Fibroblast of skin of left biceps (primary cell): ENCODE data around the gene TP53TG5.
"Not testable (repeated sequence)": the region's sequence is repeated elsewhere in the genome, so short reads cannot be mapped to it uniquely, and the experiment has no call there.

Experiments
- DNase-seq, 2 experiments: peaks; one replicate each; pipeline ENCODE4 v3.0.0-alpha.2; 2013; ENCODE audit warnings: low read depth in 2 of 2

Gene TP53TG5

DNA sequence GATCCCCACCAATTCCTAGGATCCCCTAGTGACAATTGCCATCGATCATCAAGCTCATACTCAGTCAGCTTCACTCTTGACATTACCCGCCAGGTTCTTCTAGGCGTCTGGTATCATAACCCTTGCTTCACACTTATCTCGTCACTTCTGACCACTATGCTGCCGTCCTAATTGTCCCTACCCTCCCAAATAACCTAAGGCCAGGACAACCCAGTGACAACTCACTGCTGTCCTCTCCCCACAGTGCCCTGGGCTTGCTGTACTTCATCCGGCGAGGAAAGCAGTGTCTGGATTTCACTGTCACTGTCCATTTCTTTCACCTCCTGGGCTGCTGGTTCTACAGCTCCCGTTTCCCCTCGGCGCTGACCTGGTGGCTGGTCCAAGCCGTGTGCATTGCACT lies 11.5 kb downstream of the TP53TG5 start:
- DNase-seq = no peak

DNA sequence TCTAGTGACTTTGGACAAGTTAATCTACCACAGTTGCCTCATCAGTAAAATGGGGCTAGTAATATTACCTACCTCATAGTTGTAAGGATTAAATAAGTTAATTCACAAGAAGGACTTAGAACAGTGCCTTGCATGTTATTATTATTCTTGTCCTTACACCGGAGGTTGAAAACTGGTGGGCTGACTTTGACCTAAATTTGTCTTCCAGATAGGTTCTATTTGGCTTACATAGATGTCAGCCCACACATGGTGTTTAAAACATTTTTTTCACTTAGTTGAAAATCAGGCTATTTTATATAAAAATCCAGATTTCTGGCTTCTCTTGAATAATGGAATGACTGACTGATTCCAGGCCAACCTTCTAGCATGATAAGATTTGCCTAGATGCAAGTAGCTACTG lies 11.9 kb downstream of the TP53TG5 start:
- DNase-seq = no peak

DNA sequence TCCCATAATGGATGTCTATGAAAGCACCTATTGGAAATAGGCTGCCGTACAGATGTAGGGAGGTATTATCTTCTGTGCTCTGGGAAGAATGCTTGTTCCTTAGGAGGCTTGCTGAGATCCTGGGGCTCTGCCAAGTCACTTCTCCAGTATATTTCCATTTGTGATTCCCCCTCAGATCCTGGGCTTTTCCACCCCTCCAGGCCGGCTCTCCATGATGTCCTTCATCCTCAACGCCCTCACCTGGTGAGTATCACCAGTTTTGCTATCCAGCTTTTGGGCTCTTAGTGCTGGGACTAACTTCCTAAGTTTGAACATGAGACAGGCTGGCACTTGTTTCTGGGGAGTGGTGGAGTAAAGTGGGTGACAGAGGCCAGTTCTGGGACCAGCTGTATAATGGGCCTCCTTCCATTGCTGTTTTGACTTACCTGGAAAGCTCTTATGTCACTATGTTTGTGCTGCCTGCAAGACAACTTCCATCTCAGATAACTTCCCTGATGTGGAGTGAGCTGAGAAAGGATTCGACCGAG lies 12.6 kb downstream of the TP53TG5 start:
- DNase-seq = no peak

DNA sequence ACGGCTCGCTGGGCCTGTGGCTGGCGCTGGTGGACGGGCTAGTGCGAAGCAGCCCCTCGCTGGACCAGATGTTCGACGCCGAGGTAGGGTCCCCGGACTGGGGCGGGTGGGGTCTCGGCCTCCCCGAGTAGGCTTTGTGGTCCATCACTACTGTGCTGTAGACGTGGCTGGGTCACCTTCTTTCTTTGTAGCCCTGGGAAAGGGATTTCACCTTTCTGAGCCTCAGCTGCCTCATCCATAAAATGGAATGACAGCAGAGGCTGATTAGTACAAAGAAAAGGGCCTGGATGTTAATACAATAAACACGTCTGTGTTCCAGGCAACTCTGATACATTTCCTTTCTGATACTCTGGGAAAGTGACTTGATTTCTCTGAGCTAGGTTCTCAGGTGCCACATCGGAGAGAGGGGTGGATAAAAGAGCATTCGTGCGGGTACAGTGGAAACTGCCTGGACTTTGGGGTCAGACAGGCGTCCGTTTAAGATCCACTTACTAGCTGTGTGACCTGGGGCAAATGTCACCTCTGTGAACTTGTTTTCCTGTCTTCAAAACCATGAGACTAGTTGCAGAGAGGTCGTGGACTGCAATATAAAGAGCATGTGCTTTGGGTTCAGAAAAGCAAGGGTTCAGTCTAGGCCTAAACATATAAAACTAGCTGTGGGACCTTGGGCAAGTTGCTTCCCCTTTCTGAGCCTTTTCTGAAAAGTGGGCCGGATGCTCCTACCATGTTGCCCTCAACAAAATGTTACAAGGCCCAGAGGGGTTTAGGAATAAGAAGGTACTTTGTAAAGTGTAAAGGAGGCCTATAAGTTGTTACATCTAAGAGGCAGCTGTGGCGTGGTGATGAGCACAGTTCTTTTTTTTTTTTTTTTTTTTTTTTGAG lies 14.3 kb downstream of the TP53TG5 start:
- DNase-seq = no peak

DNA sequence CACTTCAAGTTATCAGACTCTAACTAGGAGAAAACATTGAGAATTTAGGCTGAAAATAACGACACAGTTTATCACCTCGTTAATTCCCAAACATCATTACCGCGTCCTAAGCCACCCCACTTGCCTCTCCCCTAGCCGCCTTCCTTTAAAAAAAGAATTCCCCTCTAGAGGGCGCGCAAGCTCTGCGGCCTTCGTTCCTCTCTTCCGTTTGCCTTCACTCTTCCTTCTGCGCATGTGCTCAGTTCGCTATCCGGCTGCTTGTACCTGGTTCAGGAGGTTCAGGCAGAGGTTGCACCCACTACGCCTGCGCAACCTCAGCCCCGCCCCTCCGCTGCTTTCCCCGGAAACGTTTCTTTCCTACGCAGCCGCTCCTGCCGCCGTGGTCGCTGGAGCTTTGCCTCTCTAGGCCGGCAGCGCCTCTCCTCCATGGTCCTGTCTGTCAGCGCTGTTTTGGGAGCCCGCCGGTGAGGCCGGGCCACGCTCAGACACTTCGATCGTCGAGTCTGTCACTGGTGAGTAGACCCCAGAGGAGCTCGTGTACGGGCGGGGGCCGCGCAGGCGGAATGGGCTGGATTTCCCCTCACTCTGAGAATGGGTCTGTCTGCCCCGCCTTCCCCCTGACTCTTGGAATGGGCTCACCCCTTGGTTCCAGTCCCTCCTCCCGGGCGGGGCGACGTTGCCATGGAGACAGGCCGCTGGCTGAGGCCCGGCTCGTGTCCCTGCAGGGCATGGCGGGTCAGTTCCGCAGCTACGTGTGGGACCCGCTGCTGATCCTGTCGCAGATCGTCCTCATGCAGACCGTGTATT lies 15.1 kb downstream of the TP53TG5 start, which contains the start of gene SYS1:
TSS of gene SYS1 (plus strand) at position 353 of the 807 bp plus-strand sequence. CDS start at position 729, 376 bp downstream.
- peak; percentile 95 for DNase-seq

DNA sequence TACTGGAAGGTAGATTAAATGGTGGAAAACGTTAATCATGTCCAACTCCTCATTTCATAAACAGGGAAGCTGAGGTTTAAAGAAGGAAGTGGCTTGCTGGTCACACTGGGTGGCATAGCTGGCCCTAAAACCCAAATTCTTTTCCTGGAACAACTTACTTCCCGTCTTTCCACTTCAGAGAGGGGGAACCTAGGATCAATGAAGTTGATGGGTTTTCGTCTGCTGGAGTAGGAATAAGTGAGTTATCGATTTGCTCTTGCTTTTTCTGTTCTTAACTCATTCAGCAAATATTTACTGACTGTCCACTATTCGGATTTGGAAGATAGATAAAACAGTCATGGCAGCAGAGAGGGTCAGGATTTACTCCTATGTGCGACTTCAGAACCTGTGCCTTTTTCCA lies 16.3 kb downstream of the TP53TG5 start:
- no peak for DNase-seq

DNA sequence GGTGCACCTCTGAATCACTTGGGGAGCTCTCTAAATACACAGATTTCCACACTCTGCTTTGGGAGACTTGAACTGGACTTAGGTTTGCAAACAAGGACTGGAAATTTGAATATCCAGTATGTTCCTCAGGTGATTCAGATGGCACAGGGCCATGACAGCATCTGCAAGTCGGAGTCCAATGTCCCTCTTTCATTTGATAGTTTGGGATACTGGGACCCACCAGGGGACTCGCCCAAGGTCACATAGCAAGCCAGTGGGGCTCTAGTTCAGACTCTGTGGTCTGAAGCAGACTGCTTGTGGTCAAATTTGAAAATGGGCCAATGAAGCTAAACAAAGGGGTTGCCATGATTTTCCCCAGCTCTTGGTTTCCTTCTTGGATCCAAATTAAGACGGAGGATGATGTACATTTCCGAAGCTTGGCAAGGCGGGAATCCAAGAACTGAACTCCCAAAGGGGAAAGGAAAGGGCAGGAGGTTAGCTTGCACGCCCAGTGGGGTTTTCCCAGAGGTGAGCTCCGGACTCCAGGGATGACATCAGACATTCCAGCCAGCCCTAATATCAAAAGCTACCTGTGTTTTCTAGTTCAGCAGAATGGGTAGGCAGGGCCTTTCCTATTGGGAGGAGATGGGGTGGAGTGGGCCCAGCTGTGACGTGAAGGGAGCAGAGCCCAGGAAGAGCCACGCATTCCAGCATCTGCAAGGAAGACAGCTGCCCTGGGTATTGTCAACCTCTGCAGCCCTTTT lies 18.5 kb downstream of the TP53TG5 start:
- no peak for DNase-seq

DNA sequence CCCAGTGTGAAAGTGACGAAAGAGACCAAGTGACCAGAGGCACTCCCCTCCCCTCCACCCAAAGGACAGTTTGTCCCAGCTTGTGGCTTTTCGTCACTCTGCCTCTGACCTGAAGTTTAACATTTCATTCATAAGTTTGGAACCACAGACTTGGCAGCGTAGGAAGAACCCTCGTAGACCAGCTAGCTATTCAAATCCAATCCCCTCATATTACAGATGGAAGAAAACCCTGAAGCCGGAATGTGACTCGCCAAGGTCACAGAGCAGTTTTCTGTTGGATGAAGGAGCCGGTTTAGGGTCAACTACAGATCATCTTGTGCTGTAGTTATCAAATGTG lies 19.1 kb downstream of the TP53TG5 start:
- no peak for DNase-seq

DNA sequence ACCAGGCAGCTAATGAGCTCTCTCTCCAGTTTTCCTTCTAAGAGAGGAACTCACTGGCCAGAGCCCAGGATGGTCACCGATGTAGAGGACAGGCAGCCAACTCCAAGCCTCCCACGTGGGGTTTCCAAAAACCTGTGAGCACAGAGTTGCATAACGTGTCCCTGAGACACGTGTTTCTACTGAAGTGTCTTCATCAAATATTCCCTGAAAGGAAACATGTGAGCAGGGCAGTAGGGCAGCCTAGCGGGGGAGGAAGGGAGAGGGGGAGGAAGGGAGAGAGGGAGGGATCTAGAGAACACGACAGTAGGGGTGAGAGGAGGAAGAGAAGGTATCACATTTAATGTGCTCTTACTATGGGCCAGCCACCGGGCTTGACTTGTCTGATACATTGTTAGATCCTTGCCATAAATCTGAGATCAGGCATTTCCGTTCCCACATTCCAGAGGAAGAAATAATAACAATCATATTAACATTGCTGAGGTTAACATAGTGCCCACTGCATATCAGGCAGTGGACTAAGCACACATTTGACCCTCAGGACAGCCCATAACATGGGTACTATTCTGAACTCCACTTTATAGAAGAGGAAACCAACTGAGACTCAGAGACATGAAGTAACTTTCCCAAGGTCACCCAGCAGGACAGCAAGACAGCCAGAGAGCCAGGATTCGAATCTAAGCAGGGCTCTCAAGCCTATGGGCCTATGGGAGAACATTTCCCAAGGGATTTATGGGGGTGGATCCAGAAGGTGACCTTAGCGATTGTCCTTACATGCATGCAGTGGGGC lies 19.6 kb downstream of the TP53TG5 start:
- no peak for DNase-seq

DNA sequence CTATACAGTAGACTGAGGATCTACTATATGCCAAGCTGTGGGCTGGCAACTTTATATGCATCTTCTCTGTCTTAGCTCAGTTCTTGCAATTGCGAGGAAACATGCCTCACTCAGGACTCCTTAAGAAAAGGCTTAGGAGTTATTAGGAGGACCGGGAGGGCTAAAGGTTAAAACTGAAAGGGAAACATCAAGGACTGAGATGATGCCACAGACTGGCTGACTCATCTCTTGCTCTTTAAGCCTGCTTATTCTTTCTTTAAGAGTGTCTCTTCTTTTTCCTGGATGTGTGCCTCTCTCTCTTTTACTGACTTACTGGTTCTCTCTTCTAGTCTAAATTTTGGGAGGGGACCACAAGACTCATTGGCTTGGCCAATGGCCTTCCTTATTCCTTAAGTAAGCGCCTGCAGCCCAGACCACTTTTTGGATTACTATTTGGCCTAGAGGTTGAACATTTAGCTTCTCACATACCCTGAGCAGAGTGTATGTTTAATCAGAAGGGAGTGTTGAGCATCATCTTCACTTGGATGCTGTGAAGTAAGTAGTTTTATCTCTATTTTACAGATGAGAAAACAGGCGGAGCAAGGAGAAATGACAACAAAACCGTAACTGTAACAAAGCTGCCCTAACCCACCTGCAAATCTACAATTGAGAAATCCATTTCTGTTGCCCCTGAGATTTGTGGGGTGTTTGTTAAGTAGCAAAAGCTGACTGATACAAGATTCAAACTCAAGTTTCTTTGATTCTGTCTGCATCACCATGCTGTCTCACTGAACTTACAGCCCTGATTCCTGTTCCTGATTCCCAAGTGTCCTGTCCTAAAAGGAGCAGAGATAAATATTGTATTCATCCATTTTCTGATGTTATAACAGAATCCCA lies 22.7 kb downstream of the TP53TG5 start:
- no peak for DNase-seq

DNA sequence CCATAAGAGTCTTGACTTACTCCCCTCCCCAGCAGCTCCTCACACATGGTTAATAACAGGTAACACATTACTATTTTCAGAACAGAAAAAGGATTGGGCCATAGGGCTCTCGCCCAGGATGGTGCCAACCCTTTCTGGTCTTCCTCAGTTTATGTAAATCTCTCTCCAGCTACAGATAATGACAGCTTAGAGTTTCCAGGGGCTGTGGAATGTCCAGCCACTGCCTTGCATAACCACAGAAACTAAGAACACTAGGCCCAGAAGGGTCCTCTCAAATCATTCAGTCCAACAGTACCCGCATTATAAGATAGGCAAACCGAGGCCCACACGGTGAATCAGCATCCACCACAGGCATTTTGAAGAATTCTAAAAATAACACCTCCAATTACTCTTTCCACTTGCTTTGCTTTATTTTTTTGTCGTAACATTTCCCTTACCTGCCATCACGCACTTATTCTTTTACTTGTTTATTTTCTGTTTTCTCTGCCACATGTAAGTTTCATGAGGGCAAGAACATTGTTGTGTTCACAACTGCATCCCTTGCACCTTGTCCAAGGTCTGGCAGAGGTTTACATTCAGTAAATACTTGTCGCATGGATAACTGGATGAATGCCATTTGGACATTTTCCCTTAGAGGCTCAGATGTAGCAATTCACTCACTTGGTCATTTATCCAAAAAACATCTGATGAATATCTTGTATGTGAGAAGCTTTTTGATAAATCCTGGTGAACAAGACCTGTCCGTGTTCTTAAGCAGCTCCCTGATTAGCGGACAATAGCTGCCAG lies 23.5 kb downstream of the TP53TG5 start:
- DNase-seq = no peak

DNA sequence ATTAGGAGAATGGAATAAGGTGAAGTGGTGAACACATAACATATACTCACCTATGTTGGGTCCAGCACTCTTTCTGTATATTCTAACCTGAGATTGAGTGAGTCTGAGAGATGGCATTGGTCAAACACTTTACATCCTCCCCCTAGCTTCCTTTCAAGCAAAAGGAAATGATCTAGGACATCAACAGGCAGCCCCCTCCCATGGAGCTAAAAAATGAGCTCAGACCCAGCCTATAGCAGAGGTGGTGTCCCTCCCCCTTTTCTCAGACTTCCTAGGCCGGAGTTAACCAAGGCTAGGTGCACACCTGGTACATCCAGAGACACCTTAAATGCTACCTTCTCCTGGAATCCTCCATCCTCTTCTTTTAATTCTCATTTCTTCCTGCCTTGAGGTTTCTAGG lies 24.4 kb downstream of the TP53TG5 start:
- no peak for DNase-seq

DNA sequence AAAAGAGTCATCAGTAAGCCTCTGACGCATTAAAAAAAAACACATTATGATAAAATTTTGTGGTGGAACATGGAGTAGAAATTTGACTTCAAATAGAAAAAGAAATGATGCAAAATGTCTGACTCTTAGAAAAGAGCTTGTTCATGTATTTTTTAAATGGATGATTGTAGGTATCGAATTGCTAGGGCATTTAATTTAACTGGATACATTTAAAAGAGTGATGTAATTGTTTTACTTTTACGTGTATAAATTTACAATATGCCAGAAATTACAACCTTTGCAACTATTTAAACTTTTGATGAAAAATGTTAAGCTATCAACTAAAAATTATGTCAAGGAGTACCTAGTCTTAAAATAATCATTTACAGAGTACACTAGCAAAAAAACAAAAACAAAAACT lies 25.4 kb downstream of the TP53TG5 start:
- no peak for DNase-seq

DNA sequence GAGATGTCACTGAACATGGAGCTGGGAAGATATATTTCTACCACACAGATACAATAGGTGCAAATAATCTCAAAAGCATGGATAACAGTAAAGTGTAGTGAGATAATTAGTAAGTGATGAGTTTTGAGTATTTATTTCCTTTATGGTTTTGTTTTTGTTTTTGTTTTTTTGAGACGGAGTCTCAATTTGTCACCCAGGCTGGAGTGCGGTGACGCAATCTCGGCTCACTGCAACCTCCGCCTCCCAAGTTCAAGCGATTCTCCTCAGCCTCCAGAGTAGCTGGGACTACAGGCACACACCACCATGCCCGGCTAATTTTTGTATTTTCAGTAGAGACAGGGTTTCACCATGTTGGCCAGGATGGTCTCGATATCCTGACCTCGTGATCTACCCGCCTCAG lies 27.3 kb downstream of the TP53TG5 start:
- not testable (repeated sequence) for DNase-seq

DNA sequence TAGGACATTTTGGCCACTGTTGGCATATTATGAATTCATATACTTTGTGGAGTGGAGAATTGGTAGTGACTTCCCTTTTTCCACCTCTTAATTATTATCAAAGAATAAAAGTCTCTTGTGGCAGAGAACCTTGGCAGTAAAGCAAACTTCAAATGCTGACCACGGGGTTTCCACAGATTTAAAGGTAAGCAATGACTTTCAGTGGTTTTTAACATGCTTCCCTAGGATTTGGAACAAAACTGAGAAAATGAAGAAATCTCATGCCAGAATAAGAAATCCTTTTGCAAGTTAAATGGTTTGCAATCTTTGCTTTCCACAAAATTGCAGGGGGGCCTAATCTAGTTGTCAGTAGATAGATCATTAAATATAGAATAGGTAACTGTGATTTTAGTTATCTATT lies 27.9 kb downstream of the TP53TG5 start:
- no peak for DNase-seq

DNA sequence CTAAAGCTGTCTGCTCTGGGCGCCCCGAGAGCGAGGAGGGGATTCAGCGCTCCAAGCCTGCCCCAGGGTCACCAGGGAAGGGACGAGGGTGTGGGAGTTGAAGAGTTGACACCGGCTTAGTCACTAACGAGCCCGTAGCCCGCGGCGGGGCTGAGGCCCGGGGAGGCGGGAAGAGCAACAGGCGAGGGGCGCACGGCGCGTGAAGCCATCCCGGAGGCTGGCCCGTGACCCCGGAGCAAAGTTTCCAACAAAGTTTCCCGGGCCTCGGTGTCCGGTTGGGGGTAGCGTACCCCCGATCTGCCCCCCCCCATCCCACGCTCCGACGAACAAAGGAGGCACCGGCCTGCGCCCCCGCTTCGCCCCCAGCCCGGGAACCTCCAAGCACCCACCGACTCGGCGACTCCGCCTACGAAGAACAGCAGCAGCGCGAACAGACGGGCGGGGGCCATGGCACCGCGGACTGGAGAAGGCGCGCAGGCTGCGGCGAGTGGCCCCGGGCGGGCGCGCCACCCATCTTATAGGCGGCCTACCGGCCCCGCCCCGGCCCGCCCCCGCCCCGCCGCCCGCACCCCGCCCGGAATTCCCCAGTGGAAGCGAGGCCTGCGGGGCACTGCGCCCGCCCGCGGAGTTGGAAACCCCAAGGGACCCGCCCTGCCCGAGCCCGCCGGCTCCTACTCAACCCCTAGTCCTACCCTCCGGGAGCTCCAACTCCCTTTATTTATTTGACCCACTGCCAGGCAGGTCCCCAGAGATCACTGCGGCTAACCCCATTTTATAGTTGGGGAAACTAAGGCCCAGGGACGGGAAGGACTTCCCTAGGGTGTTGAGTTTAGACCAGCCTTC lies 30.0 kb downstream of the TP53TG5 start, which contains the start of gene SDC4:
TSS of gene SDC4 (minus strand) at position 489 of the 843 bp plus-strand sequence. CDS start at position 449, 40 bp downstream.
- DNase-seq = no peak

DNA sequence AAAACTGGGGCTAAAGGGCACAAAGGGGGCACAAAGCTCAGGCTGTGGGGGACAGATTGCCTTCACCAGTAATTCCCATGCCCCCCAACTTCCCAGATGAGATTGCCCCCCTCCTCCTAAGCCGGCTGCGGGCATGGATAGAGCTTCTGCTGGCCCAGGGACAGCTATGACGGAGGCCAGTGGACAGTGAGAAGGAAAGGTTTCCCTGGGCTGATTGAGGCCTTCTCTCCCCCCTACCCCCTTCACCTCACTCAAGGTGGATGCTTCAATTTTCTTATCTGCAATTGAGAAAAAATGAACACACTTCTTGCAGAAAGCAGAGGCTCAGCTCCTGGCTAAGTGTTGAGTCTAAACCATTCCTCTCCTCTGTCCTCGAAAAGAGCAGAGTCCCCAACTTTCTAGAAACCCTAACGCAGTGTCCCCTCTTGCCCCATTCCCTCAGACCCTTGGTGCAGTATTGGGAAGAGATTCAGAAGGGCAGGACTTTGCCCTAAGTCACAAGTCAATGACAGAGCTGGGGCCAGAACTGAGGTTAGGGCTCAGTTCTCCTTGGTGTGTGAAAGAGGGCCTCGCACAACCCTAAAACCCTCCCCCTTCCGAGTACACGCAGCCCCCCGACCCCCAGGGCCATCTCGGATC lies 30.7 kb downstream of the TP53TG5 start:
- no peak for DNase-seq

DNA sequence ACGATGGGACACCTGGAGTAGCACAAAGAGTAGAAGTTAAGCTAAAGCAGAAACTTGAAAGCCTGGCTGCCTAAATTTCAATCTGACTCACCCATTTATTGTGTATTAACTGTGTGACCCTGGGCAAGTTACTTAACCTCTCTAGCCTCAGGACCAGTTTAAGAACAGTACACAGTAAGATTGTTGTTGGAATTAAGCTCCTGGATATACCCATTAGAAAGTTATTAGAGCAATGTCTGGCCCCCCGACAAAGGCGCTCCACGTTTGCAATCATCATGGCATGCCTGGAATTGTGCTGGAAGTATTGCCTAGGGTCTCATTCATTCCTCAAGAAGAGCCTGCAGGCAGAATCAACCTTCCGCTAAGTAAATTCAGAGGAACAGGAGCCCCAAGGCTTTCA lies 31.3 kb downstream of the TP53TG5 start:
- DNase-seq = no peak
